Parathyroid adenoma (tissue), 2 donors: Measurements from ENCODE around the gene FAM20C.

Experiments
- H2AFZ ChIP-seq: fragments of 300-600 bp; sonication (generic); one replicate; pipeline ENCODE4 v1.7.0; 2017; ENCODE audit warnings: antibody characterized with exemption, mild to moderate bottlenecking
- H3K27ac ChIP-seq: fragments of 300-600 bp; sonication (generic); one replicate; pipeline ENCODE4 v1.7.0; 2017
- H3K27me3 ChIP-seq: fragments of 300-600 bp; sonication (generic); one replicate; pipeline ENCODE4 v1.7.0; 2017; ENCODE audit warnings: low read length; ENCODE audit not compliant: control insufficient read depth, insufficient read depth
- H3K36me3 ChIP-seq: fragments of 300-600 bp; sonication (generic); one replicate; pipeline ENCODE4 v1.7.0; 2017; ENCODE audit warnings: low read length; ENCODE audit not compliant: control insufficient read depth, insufficient read depth
- H3K4me1 ChIP-seq: fragments of 300-600 bp; sonication (generic); one replicate; pipeline ENCODE4 v1.7.0; 2017; ENCODE audit warnings: control low read depth
- H3K4me2 ChIP-seq: fragments of 300-600 bp; sonication (generic); one replicate; pipeline ENCODE4 v1.7.0; 2017; ENCODE audit warnings: low read length
- H3K4me3 ChIP-seq: fragments of 300-600 bp; sonication (generic); one replicate; pipeline ENCODE4 v1.7.0; 2017; ENCODE audit warnings: low read depth, low read length
- H3K79me2 ChIP-seq: fragments of 300-600 bp; sonication (generic); one replicate; pipeline ENCODE4 v1.7.0; 2017; ENCODE audit warnings: control low read depth
- H3K9ac ChIP-seq: fragments of 300-600 bp; sonication (generic); one replicate; pipeline ENCODE4 v1.7.0; 2017; ENCODE audit warnings: mild to moderate bottlenecking
- H3K9me3 ChIP-seq: fragments of 300-600 bp; sonication (generic); one replicate; pipeline ENCODE4 v1.7.0; 2017; ENCODE audit warnings: low read length; ENCODE audit not compliant: control insufficient read depth
- CTCF ChIP-seq: fragments of 300-600 bp; sonication (generic); IDR thresholded peaks from one replicate; pipeline ENCODE4 v1.7.0; 2017; ENCODE audit warnings: antibody characterized with exemption, mild to moderate bottlenecking
- donor health status: primary hyperparathyroidism.

FAM20C gene

GRCh38 chr7:304574-305409 is 112.4 kb downstream of the FAM20C start:
- no peaks in the 10 kb centered on the region for H3K27me3 ChIP-seq
- H3K9ac ChIP-seq = no peak overlapping the region
- no peaks in the 10 kb centered on the region for H3K79me2 ChIP-seq
- no peak overlapping the region for H2AFZ ChIP-seq
- H3K4me3 ChIP-seq = no peak overlapping the region
- no peak overlapping the region for H3K4me2 ChIP-seq
- no peaks in the 10 kb centered on the region for H3K36me3 ChIP-seq
- no peaks in the 10 kb centered on the region for H3K9me3 ChIP-seq
- no peaks in the 10 kb centered on the region for H3K4me1 ChIP-seq
- H3K27ac ChIP-seq = no peak overlapping the region
- no peak for TF ChIP-seq CTCF

DNA sequence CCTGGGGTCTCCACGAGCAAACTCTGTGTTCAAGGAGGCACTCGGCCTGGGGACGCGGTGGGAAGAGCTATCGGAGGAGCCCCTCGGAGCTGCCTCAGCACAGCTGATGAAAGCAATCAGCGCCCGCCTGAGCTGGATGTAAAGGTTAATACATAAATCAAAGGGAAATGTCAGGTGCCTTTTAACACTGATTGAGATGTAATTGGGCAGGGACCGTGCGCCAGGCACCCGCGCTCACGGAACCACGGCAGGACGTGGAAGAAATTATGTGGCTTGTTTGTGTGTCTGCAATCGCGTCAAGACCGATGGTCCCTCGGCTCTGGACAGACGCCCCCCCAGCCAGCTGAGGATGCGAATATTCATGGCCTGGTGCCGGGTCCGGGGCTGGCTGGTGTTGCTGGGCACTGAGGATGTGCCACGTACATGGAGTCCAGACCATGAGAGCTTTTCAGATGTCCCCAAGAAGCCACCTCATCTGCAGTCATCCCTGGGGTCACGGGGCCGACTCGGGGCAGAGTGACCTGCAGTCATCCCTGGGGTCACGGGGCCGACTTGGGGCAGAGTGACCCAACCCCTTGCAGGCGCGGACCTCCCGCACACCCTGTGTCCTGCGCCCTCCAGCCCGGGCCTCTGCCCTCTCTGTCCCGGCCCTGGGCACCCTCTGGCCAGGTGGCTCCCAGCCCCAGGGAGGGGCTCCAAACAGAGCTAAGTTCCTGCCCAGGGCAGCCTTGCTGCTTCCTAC is 113.2 kb downstream of the FAM20C start:
- Histone ChIP-seq H3K36me3 (no peaks in the 10 kb centered on the region), H3K4me3 (no peak overlapping the region), H3K4me1 (no peaks in the 10 kb centered on the region), H2AFZ (no peak overlapping the region), H3K4me2 (no peak overlapping the region), H3K27ac (no peak overlapping the region), H3K27me3 (no peaks in the 10 kb centered on the region), H3K79me2 (no peaks in the 10 kb centered on the region), H3K9ac (no peak overlapping the region), H3K9me3 (no peaks in the 10 kb centered on the region)
- TF ChIP-seq CTCF = no peak

- Histone ChIP-seq H3K4me2 (no peak overlapping the region), H3K4me3 (no peak overlapping the region), H3K9me3 (no peaks in the 10 kb centered on the region), H3K9ac (no peak overlapping the region), H3K79me2 (no peaks in the 10 kb centered on the region), H3K4me1 (no peaks in the 10 kb centered on the region), H3K27ac (no peak overlapping the region), H3K36me3 (no peaks in the 10 kb centered on the region), H3K27me3 (no peaks in the 10 kb centered on the region), H2AFZ (no peak overlapping the region)
- TF ChIP-seq CTCF = no peak
Observed at GRCh38 chr7:307970-308369, 115.6 kb downstream of the FAM20C start.

GRCh38 chr7:309586-310228 is 117.3 kb downstream of the FAM20C start:
- H3K27me3 ChIP-seq = no peaks in the 10 kb centered on the region
- H3K9ac ChIP-seq = no peak overlapping the region
- H3K36me3 ChIP-seq = no peaks in the 10 kb centered on the region
- no peaks in the 10 kb centered on the region for H3K9me3 ChIP-seq
- no peak overlapping the region for H3K4me3 ChIP-seq
- H3K4me1 ChIP-seq = no peaks in the 10 kb centered on the region
- H3K4me2 ChIP-seq = no peak overlapping the region
- no peak overlapping the region for H3K27ac ChIP-seq
- TF ChIP-seq CTCF = no peak
- H2AFZ ChIP-seq = no peak overlapping the region
- H3K79me2 ChIP-seq = no peaks in the 10 kb centered on the region
